ACHN (cell line): ENCODE measurements around the gene DPY19L2.
"Not testable (repeated sequence)": the region's sequence is repeated elsewhere in the genome, so short reads cannot be mapped to it uniquely, and the experiment has no call there.

ENCODE experiments used
- DNase-seq: peaks from one replicate; pipeline ENCODE4 v3.0.0-alpha.2; 2015
- in situ Hi-C: cut with HindIII; loops from 2 replicates; pipeline ENCODE4 v1.10.0; 2017; ENCODE audit warnings: low sequenced_read_pairs, low pct_ligation_motif_present, low pct_unique_long_range_greater_than_20kb

Gene DPY19L2

GRCh38 chr12:63668028-63668799, at the start of gene DPY19L2:
Gene DPY19L2, minus strand, starts transcription at chr12:63668493. Its CDS starts 100 bp downstream, at chr12:63668393.
- in situ Hi-C loops, result no loop called here
- peak; percentile 95 for DNase-seq

- DNase-seq, in situ Hi-C loops: not testable (repeated sequence)
Measured at GRCh38 chr12:63716891-63717290, 48.6 kb upstream of the DPY19L2 start.

GRCh38 chr12:63715107-63715625, 46.9 kb upstream of the DPY19L2 start:
- in situ Hi-C loops, DNase-seq: not testable (repeated sequence)

GRCh38 chr12:63714409-63714808, 46.1 kb upstream of the DPY19L2 start:
- DNase-seq, in situ Hi-C loops: not testable (repeated sequence)

- DNase-seq, in situ Hi-C loops: not testable (repeated sequence)
Measured at GRCh38 chr12:63713681-63714075, 45.4 kb upstream of the DPY19L2 start.

- in situ Hi-C loops, DNase-seq: not testable (repeated sequence)
Measured at GRCh38 chr12:63712979-63713680, 44.8 kb upstream of the DPY19L2 start.

GRCh38 chr12:63712376-63712974, 44.2 kb upstream of the DPY19L2 start:
- DNase-seq, in situ Hi-C loops: not testable (repeated sequence)

- DNase-seq, in situ Hi-C loops: not testable (repeated sequence)
Measured at GRCh38 chr12:63711339-63711738, 43.0 kb upstream of the DPY19L2 start.

- no peak for DNase-seq
- in situ Hi-C loops, result no loop called here
Measured at GRCh38 chr12:63706336-63706735, 38.0 kb upstream of the DPY19L2 start.

GRCh38 chr12:63699678-63700382, 31.5 kb upstream of the DPY19L2 start:
- in situ Hi-C loops, DNase-seq: not testable (repeated sequence)

GRCh38 chr12:63699011-63699410, 30.7 kb upstream of the DPY19L2 start:
- in situ Hi-C loops, DNase-seq: not testable (repeated sequence)

- DNase-seq, in situ Hi-C loops: not testable (repeated sequence)
Measured at GRCh38 chr12:63690837-63691236, 22.5 kb upstream of the DPY19L2 start.

GRCh38 chr12:63689141-63689540, 20.8 kb upstream of the DPY19L2 start:
- in situ Hi-C loops, DNase-seq: not testable (repeated sequence)

- in situ Hi-C loops, result not testable (repeated sequence)
Measured at GRCh38 chr12:63686623-63687022, 18.3 kb upstream of the DPY19L2 start.

GRCh38 chr12:63685789-63686188, 17.5 kb upstream of the DPY19L2 start:
- in situ Hi-C loops, result not testable (repeated sequence)

More at GRCh38 chr12:63686623-63687022, 18.3 kb upstream of the DPY19L2 start:
- DNase-seq, result not testable (repeated sequence)

GRCh38 chr12:63682617-63683016, 14.3 kb upstream of the DPY19L2 start:
- in situ Hi-C loops, result not testable (repeated sequence)
- DNase-seq, result peak; percentile 30

More at GRCh38 chr12:63685789-63686188, 17.5 kb upstream of the DPY19L2 start:
- DNase-seq, result not testable (repeated sequence)

- DNase-seq, result peak; percentile 78
- in situ Hi-C loops, result not testable (repeated sequence)
Measured at GRCh38 chr12:63680758-63681157, 12.5 kb upstream of the DPY19L2 start.

- DNase-seq, in situ Hi-C loops: not testable (repeated sequence)
Measured at GRCh38 chr12:63672550-63672949, 4.3 kb upstream of the DPY19L2 start.
